SW 1271 (cell line): ENCODE measurements around the gene DOCK8.
"Not testable (repeated sequence)": the region's sequence is repeated elsewhere in the genome, so short reads cannot be mapped to it uniquely, and the experiment has no call there.

Experiments used
- DNase-seq, 2 experiments: peaks; one replicate each; lab custom pipeline; 2025; lab: John Stamatoyannopoulos, UW

The DOCK8 gene

DNA sequence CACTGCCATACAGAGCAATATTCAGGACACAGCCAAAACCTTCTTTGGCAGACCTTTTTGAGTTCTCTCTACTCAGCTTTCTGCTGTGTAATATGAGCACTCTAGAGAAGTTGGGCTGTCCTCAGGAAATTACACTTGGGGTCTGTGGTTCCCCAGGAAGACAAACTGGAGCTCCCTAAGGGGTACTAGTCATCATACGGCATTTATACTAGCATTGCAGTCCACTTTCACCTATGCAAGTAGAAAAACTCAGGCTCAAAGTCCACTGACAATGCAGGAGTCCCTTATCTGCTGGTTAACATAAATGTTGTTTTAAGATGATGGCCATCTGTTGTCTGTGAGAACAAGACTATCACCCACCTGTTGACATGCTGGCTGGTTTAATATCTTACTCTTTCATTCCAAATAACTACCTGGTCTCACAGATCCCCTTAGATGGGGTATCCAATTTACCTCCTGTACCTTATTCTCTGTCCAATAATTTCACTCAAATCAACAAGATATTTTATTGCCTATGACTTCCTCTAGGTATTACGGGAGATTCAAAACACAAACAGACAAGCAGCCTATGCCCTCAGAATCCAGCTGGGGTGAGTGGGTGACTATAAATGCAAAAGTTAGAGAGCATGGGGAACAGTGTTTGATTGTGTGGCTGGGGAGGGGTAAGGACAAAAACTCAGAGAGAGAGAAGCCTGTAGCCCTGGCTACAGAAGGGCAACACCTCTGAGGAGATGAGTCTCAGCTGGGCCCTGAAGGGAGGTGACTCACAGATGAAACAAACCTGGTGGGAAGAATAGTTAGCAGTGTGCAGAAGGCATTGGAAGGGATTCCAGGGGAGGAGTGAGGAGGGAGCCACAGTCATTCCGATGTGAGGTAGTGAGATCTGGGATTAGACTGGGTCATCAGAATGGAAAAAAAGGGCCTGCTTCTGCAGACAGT, 10.2 kb downstream of the DOCK8 start:
- no peak for DNase-seq

DNA sequence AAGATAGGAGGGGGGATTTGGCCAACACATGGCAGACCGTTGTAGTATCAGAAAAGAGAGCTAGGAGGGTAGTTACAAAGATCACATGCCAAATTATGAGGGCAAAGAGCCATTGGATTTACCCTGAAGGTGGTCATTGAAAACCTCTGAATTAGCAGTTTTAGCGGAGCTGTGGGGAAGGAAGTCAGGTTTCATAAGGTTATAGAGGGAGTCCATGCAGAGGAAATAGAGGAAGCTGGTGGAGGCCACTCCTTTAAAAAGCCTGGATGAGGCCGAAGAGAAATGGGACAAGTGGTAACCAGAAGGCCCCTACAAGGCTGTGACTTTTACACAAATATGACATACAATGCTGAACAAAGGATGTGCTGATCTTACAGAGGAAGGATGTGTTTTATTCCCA, 13.2 kb downstream of the DOCK8 start:
- DNase-seq = no peak

DNA sequence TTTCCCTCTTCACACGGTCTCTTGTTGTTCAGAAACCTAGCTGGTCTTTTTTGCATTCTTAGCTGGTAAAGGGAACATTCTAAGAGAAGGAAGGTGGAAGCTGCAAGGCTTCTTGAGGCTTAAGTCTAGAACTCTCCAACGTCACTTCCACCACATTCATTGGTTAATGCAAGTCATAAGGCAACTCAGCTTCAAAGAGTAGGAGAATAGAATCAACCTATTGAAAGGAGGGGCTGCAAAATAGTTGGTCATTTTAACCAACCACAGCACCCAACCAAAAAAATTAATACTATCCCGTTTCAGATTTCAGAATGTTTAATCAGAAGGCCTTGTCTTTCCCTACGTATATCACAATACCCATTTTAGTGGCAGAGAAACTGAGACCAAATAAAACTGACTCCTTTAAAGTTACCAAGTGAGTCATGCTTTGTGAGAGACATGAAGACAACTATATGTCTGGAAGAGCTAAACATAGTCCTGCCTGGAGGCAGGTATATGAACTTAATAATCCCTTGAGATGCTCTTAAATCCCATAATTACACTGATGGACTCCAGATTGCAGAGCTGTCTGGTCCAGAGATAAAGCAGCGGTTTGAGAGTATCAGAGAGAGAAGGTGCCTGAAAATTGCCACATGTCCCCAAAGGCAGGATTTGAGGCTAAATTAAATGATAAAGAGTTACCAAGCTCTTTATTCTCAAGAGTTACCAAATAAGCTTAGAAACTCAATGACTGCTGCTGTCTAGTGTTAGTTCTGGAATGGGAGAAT, 14.4 kb downstream of the DOCK8 start:
- DNase-seq = no peak

DNA sequence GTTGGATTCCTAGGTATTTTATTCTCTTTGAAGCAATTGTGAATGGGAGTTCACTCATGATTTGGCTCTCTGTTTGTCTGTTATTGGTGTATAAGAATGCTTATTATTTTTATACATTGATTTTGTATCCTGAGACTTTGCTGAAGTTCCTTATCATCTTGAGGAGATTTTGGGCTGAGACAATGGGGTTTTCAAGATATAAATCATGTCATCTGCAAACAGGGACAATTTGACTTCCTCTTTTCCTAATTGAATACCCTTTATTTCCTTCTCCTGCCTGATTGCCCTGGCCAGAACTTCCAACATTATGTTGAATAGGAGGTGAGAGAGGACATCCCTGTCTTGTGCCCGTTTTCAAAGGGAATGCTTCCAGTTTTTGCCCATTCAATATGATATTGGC, 17.0 kb downstream of the DOCK8 start:
- DNase-seq = not testable (repeated sequence)

DNA sequence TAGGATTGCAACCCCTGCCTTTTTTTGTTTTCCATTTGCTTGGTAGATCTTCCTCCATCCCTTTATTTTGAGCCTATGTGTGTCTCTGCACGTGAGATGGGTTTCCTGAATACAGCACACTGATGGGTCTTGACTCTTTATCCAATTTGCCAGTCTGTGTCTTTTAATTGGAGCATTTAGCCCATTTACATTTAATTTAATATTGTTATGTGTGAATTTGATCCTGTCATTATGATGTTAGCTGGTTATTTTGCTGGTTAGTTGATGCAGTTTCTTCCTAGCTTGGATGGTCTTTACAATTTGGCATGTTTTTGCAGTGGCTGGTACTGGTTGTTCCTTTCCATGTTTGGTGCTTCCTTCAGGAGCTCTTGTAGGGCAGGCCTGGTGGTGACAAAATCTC, 19.0 kb downstream of the DOCK8 start:
- not testable (repeated sequence) for DNase-seq

DNA sequence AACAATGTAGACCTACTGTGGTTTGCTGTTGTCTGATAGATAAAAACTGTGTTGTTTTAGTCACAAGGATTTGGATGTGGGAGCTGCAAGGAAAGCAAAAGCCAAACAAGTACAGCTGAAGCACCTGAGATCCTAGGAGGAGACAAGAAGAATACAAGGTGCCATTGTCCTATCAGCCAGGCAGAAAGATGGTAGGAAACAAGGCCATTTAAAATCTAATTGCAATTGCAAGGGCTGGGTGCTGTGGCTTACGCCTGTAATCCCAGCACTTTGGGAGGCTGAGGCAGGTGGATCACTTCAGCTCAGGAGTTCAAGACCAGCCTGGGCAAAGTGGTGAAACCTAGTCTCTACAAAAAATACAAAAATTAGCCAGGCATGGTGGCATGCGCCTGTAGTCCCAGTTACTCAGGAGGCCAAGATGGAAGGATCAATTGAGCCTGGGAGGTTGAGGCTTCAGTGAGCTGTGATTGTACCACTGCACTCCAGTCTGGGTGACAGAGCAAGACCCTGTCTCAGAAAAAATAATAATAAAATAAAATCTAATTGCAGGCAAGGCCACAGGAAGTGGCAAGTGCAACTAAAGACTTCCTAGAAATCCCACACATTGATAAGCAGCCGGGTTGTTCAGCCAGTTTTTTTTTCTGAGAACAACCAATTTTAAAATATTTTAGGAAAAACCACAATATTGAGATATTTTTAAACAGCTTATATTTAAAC, 22.6 kb downstream of the DOCK8 start:
- no peak for DNase-seq

DNA sequence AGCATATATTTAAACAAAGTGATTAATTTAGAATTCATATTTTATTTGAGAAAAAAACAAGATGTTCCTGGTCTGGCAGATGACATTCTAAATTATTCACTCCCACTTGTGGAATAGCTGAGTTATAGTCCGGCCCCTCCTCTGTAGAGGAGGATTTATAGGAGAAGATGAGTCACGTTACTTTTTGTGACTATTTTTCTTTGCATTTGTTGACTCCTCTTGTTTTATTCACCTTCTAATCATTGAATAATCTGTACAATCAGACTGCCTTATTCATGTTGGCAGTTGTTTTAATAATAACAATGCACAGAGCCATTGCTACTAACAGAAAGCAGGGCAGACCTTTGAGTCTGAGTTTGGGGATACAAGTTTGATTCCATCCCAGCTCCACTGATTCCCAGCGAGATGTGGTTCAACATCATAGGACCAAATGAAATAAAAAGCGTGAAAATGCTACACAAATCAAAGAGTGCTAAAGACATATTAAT, 23.2 kb downstream of the DOCK8 start:
- no peak for DNase-seq

DNA sequence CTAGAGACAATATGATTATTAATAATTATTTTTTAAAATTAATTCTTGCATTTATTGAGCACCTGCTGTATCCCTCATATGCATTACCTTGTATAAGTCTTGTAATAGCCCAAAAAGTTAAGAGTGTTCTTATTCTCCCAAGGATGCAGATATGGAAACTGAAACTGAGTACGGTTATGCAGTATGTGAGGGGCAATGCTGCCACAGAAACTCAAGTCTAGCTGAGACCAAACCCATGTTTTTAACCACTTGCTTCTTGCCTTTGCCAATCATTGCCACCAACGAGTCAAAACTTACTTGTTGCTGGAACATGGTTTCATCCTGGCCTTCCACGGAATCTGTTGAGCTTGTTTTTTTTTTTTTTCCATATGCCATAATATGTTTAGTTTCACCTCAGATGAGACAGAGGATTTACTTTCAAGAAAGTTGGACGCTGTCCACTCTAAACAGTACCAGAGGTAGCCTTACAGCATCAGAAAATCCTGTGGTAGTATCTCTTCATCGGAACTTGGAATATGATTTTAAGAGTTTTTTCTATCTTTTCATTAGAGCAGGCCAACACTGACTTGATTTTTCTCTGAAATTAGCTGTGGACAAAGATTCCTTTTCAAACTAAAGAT, 27.9 kb downstream of the DOCK8 start:
- DNase-seq = no peak

DNA sequence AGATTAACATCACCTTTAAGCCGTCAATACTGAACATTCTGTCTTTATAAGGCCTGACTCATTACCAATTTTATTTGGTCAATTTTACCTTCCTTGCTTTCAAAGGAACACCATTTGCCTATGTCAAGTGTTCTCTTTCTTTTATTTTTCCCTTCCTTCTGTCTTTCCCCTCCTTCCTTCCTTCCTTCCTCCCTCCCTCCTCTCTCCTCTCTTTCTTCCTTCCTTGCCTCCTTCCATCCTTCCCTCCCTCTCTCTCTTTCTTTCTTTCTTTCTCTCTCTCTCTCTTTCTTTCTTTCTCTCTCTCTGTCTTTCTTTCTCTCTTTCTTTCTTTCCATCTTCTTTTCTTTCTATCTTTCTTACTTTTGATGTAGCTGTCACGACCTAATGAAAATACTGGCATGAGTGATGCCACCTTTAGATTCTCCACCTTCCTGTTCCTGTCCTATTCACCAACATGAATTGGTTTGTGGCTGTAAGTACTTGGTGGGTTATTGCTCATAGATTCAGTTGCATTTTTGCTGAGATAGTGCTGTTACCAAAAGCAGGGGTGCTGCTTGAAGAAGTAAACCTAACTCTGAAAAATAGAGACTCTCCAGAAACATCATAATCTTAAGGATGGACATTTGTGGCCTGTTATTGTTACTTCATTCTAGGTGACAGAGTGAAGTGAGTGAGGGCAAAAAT, 33.8 kb downstream of the DOCK8 start:
- DNase-seq = no peak

DNA sequence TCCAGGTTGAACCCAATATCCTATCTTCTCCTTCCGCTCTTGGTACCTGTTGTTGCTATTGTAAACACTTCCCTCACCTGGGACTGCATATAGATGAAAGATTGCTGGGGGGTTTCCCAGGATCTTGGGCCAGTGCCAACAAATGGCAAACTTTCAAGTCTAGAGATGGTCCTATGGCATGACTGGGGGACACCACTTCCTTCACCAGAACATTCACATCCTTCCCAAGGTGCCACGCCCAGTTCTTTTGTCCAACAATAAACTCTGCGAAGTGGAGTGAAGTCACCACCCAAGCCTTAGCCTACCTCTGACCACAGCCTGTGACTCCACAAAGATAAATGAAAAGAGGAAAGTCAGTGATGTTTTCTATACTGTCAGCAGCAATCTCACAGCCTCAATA, 34.4 kb downstream of the DOCK8 start:
- DNase-seq = no peak

DNA sequence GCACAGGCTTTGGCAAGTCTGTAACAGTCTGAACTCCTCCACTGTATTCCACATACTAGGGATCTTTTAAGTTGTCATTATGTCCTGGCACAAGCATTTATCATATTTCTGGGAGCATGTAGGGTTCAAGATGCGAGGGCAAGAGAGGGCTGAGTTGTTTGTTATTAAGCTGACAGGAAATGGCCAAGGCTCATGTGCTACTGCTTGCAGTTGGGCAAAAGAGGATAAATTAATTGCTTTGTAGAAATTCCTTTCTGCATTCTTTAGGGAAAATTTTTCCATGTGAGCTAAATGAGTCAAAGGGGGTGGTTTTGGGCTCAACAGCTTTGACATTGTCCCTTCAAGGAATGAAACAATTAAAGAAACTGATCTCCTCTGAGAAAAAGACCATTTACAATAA, 35.4 kb downstream of the DOCK8 start:
- DNase-seq = no peak

DNA sequence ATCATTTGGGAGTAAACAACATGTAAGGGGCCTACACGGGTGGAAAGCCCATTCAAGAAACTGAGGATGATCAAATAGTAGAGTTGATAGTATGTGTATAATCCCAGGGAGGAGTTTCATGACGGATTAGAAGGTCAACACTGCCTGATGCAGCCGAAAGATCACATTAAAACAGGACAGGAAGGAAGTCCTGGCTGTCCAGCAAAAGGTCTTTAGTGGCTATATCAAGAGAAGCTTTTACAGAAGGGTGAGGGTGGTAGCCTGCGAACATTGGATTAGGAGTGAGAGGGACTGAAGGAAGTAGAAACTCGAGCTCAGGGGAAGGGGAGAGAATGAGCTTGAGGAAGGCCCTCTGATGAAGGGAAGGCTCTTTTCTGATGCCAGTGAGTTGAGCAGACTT, 36.0 kb downstream of the DOCK8 start:
- no peak for DNase-seq

DNA sequence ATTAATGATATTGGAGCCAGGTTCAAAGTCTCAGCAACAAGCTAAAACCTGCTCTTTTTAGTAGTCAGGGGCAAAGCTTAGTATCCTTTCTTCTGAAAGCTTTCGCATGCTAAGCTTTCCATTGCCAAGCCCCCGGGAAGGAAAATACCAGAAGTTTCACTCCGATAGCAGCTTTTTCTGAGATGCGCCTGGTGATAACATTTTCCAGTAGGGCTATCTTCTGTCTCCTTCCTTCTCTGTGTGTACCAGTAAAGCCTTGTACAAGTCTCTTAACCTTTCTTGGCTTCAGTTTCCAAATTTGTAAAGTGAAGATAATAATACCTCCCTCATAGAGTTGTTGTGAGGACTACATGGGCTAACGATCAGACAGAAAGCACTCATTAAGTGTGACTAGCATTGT, 36.7 kb downstream of the DOCK8 start:
- no peak for DNase-seq

DNA sequence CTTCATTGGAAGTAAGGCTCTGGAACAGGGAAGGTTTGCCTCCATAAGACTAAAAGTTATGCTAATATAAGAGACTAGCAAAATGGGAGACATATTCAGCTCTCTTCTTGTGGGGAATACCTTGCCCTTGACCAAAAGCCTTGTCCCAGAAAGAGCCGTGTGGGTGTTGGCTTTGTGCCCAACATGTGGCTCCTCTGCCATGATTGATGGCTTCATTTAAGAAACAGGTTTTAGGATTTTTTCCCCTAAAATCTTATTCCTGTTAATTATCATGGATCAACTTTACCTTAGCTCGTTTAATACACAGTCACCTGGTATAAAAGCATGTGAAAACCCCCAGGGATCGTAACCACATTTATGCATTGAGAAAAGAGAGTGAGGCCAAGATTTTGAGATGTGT, 38.9 kb downstream of the DOCK8 start:
- no peak for DNase-seq

DNA sequence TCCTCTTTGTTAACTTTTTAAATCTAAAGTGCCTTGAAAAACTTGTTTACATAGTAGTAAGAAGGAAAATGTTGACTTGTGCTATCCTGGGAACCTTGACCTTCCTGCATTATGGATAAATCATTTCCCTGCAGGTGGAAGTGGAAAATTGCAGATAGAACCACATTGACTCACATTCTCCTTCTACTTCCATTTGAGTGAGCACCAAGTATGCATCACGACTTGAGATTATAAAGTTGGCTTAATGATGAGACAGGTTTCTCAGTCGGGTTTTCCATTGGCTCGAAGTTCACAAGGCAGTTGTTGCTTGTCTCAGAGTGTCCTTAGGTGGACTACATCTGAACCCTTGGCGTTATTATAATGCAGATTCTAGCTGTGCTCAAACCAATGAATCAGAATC, 39.9 kb downstream of the DOCK8 start:
- no peak for DNase-seq

DNA sequence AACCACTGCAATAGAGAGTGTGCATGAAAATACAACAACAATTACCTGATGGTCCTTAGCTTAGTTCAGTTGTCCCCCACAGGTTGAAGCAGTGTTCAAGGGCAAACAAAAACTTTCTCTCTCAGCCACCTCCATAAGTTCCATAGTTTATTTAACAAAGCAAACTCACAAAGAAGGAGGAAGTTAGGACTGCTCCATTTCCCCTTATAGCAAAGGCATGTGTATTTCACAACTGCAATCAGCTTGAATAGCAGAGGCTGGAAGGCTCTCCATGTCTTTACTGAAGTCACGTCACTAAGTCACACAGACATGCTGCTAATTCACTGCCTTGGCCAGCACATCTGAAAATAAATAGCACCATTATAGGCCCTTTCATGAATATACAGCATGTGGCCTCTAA, 43.3 kb downstream of the DOCK8 start:
- no peak for DNase-seq

DNA sequence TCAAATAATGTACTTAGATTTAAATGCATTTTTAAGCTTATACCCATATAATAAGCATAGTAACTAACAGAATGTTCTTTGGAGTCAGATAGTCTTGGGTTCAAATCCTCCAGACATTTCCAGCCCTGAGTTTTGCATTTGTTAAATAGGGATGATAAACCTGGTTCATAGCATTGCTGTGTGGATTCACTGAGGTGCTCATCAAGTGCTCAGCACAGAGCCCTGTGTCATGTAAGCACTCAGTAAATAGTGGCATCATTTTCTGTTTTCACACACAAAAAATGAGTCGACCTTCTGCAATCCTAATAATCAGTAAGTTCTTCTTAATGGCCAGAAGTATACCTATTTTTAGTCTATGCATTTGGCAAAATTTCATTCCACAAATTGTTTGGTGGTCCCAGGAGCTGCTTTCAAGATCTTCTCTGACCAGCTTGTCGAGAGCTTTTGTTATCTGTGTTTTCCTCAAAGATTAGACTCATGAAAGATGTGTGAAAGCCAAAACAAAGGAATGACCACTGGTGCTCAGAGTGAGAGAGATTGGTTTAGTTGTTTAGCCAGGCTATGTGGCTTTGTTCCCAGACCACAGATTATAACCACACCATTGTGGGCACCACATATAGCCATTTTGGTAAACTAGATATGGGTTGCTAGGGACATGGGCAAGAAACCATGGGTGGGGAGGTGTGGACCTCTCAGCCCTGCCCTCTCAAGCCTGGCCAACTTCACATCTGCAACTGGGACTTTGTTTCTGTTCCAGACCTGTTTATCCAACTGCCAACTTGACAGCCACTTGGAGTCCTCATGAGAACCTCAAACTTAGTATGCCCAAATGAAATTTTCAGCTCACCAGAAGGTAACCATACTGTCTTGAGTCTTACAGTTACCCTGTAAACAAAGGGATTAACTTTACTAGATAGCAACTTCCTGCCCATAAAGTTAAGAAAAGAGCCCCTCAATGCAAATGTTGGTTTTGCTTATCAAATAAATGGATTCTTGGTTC, 45.0 kb downstream of the DOCK8 start:
- DNase-seq = no peak

DNA sequence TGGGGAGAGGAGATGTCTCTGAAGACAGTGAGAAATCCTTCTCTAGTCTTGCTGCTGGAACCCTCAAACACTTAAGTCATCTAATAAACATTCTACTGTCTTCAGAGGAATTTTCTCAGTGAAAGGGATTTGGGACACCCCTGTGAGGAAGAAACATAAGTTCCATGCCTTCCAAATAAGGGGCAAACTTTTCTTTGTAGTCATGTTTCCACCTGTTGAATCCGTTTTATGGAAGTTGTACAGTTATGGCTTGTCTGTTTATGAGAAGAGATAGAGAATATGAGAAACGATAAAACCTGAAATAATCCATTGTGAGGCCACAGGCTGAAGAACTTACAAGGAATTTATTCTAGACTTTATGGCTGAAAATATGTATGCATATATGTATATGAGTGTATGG, 49.6 kb downstream of the DOCK8 start:
- DNase-seq = no peak

DNA sequence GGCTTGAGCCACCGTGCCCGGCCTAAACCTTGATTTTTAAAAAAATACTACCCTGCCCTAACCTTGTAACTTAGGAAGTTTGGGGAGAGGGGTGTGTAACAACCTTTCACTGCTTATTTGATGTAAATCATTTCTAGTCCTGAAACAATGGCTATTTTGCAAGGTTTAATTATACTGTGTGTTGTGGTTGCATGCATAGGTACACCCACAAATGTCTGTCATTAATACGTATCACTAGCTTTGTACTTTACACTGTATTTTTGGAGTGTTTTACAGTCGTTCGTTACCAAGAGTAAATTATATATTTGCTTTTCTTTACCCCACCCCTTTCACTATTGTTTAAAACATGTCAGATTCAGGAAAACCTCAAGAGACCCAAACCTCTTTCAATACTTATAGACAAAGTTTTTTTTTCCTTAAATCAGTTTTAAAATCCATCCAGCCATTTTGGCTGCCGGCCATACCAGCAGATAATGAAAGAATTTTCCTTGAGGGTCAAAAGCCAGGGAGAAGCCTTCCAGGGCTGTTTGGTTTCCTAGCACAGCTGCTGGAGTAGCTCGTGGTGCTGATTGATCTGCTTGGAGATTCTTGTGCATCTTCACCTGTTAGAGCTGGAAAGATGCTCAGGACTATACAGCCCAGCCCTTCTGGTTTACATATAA, 50.7 kb downstream of the DOCK8 start:
- DNase-seq = no peak

DNA sequence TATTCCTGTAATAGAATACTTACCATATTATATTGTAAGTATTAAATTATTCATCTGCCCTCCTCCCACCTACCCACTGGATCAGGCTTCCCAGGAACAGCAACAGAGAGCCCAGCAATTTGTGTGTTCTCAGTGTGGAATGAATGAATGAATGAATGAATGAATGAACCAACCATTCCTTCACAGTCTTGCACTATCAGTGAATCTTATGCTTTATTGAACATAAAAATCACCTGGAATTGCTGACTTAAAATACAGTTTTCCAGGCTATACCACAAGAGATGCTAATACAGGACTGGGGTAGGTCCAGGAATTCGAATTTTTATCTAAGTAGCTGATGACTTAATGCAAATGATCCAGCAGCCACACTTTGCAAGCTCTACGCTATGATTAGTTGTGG, 51.6 kb downstream of the DOCK8 start:
- no peak for DNase-seq
